SK-N-MC (cell line): Measurements from ENCODE around the gene HMOX1.

ENCODE experiments used
- EZH2 ChIP-seq: fragments of 200-600 bp; sonication (generic); IDR thresholded peaks from one replicate; pipeline ENCODE4 v1.6.1; 2017; ENCODE audit warnings: antibody characterized with exemption
- POLR2AphosphoS5 ChIP-seq: IDR thresholded peaks from 2 replicates; pipeline ENCODE4 v1.6.1; 2012; ENCODE audit warnings: mild to moderate bottlenecking, low read depth, low read length, borderline replicate concordance

- TF ChIP-seq POLR2AphosphoS5: no peak
- no peak for TF ChIP-seq EZH2
Observed at GRCh38 chr22:35354068-35354467, 26.8 kb upstream of the HMOX1 start.
